SH-SY5Y (cell line): ENCODE data around the gene KIF25.
A peak's percentile ranks its signal among the peaks of the same experiment; 100 is the strongest.

Experiments
- GATA2 ChIP-seq: IDR thresholded peaks from 2 replicates; pipeline ENCODE4 v1.6.1; 2011; ENCODE audit warnings: mild to moderate bottlenecking, low read depth, low read length
- GATA3 ChIP-seq: IDR thresholded peaks from 2 replicates; pipeline ENCODE4 v1.6.1; 2011; ENCODE audit warnings: low read depth, mild to moderate bottlenecking, low read length, moderate library complexity

GRCh38 chr6:168021581-168021980 is 24.1 kb downstream of the KIF25 start:
- TF ChIP-seq GATA3 (no peak), GATA2 (peak; percentile 74)
